ENCODE measurements around the gene PDE6A.

The PDE6A gene

GRCh38 chr5:149808264-149808982 lies 136.2 kb downstream of the PDE6A start:
- DNase-seq: no peak

Measured in NCI-H510A treated with DMSO at 0.1 percent for 48 hours (cell line).